ENCODE measurements around the gene NPAP1. TPM values are rescaled to one million over a fixed set of nuclear protein-coding genes. Genes with fewer than 3 reads are reported as not detected.
"Not testable (repeated sequence)": the region's sequence is repeated elsewhere in the genome, so short reads cannot be mapped to it uniquely, and the experiment has no call there.

The NPAP1 gene
- total and polyA plus RNA-seq, 2 donors (not counting 3 experiments of a cell fraction or from before 2014, with no cell fraction given) = not detected

GRCh38 chr15:24682002-24682401 is 6.4 kb downstream of the NPAP1 start:
- TF ChIP-seq POLR2AphosphoS5 (IDR thresholded peaks at IDR 0.05; ENCODE audit: insufficient read depth, low read depth, low read length) (no peak), MAX (IDR thresholded peaks at IDR 0.05; ENCODE audit: insufficient read depth, insufficient read length) (no peak), FOS (IDR thresholded peaks at IDR 0.05; ENCODE audit: borderline replicate concordance, insufficient read depth, low read length) (no peak), JUN (IDR thresholded peaks at IDR 0.05; ENCODE audit: borderline replicate concordance, insufficient read depth, insufficient read length, low read depth) (no peak), EZH2 (IDR thresholded peaks at IDR 0.05; ENCODE audit: borderline replicate concordance, low read depth, low read length, severe bottlenecking) (no peak), GATA2 (IDR thresholded peaks at IDR 0.05; ENCODE audit: insufficient read depth, insufficient read length, low read depth, low read length) (no peak), POLR2A (IDR thresholded peaks at IDR 0.05; ENCODE audit: low read depth, low read length) (no peak), MYC (IDR thresholded peaks at IDR 0.05; ENCODE audit: low read depth, low read length) (no peak)
- H3K79me2 ChIP-seq (ENCODE audit: control insufficient read depth, insufficient read depth, low read length) = no peaks in the 10 kb centered on the region
- no TSS peak for BruUV-seq (replicated peaks)
- no peaks in the 10 kb centered on the region for H3K9me3 ChIP-seq (replicated peaks; ENCODE audit: control insufficient read depth, insufficient read depth, low read length)
- H3K27ac ChIP-seq (ENCODE audit: insufficient read depth, low read depth, low read length) = no peak overlapping the region
- intact Hi-C loops (cut with micrococcal nuclease) = no loop called here
- H2AFZ ChIP-seq (ENCODE audit: low read depth, low read length) = no peak overlapping the region
- FAIRE-seq = no peak
- no peaks in the 10 kb centered on the region for H3K4me1 ChIP-seq (ENCODE audit: control insufficient read depth, extremely low read depth, insufficient read depth, low read length)
- H3K4me2 ChIP-seq (ENCODE audit: insufficient read depth, low read length) = no peak overlapping the region
- no peaks in the 10 kb centered on the region for H4K20me1 ChIP-seq (replicated peaks; ENCODE audit: control insufficient read depth, extremely low read depth, insufficient read depth, low read length)
- ChIA-PET POLR2A (no interaction called here), CTCF (no interaction called here)
- H3K4me3 ChIP-seq (replicated peaks in 1 of 3; ENCODE audit: insufficient read depth in 1 of 3, low read depth in 1 of 3, low read length in 3 of 3) = no peak overlapping the region
- no peaks in the 10 kb centered on the region for H3K36me3 ChIP-seq (ENCODE audit: control insufficient read depth in 2 of 2, extremely low read depth in 1 of 2, insufficient read depth in 2 of 2, low read length in 2 of 2)
- dilution Hi-C loops (cut with MboI; ENCODE audit: extremely low pct_ligation_motif_present, low sequenced_read_pairs) = no loop called here
- no peak overlapping the region for H3K9ac ChIP-seq (replicated peaks; ENCODE audit: extremely low read depth, insufficient read depth, low read length)
- H3K27me3 ChIP-seq (ENCODE audit: control insufficient read depth in 2 of 2, insufficient read depth in 2 of 2, low read length in 2 of 2) = no peaks in the 10 kb centered on the region
- no peak for DNase-seq (ENCODE audit: low read depth, low spot score)
- H3K9me1 ChIP-seq (replicated peaks; ENCODE audit: control insufficient read depth, extremely low read depth, insufficient read depth, low read length) = no peaks in the 10 kb centered on the region

GRCh38 chr15:24682905-24683304 is 7.3 kb downstream of the NPAP1 start:
- BruUV-seq (replicated peaks); dilution Hi-C loops (cut with MboI; ENCODE audit: extremely low pct_ligation_motif_present, low sequenced_read_pairs); POLR2A ChIA-PET; H3K27ac ChIP-seq (ENCODE audit: insufficient read depth, low read depth, low read length); CTCF ChIA-PET; H3K4me1 ChIP-seq (ENCODE audit: control insufficient read depth, extremely low read depth, insufficient read depth, low read length); H3K4me2 ChIP-seq (ENCODE audit: insufficient read depth, low read length); H3K79me2 ChIP-seq (ENCODE audit: control insufficient read depth, insufficient read depth, low read length); H2AFZ ChIP-seq (ENCODE audit: low read depth, low read length); intact Hi-C loops (cut with micrococcal nuclease); H3K4me3 ChIP-seq (replicated peaks in 1 of 3; ENCODE audit: insufficient read depth in 1 of 3, low read depth in 1 of 3, low read length in 3 of 3); H3K36me3 ChIP-seq (ENCODE audit: control insufficient read depth in 2 of 2, extremely low read depth in 1 of 2, insufficient read depth in 2 of 2, low read length in 2 of 2); H4K20me1 ChIP-seq (replicated peaks; ENCODE audit: control insufficient read depth, extremely low read depth, insufficient read depth, low read length); DNase-seq (ENCODE audit: low read depth, low spot score); FAIRE-seq; H3K9me1 ChIP-seq (replicated peaks; ENCODE audit: control insufficient read depth, extremely low read depth, insufficient read depth, low read length); H3K27me3 ChIP-seq (ENCODE audit: control insufficient read depth in 2 of 2, insufficient read depth in 2 of 2, low read length in 2 of 2); H3K9ac ChIP-seq (replicated peaks; ENCODE audit: extremely low read depth, insufficient read depth, low read length); H3K9me3 ChIP-seq (replicated peaks; ENCODE audit: control insufficient read depth, insufficient read depth, low read length): not testable (repeated sequence)
